K562 (cell line): ENCODE measurements around the gene UBA3. TPM values are rescaled to one million over a fixed set of nuclear protein-coding genes. Genes with fewer than 3 reads are reported as not detected.

Experiments
- BCOR ChIP-seq: fragments of 450-650 bp; IDR thresholded peaks from 2 replicates; pipeline ENCODE4 v1.6.1; 2016
- CBFA2T3 ChIP-seq: fragments of 450-650 bp; IDR thresholded peaks from 2 replicates; pipeline ENCODE4 v1.6.1; 2017
- CREB1 ChIP-seq, 2 experiments: sonication (generic) in 1 of 2; formaldehyde crosslinking in 1 of 2; IDR thresholded peaks; 2 replicates each; pipeline versions ENCODE4 v1.6.1 to v1.8.0; 2012 to 2022; ENCODE audit warnings: inconsistent platforms in 1 of 2, mild to moderate bottlenecking in 1 of 2, missing genetic modification reagents in 1 of 2, moderate library complexity in 1 of 2
- FOXJ3 ChIP-seq: sonication (generic); formaldehyde crosslinking; IDR thresholded peaks from 2 replicates; pipeline ENCODE4 v1.4.0; 2020; ENCODE audit warnings: mild to moderate bottlenecking, missing genetic modification reagents
- MAFK ChIP-seq: IDR thresholded peaks from 2 replicates; pipeline ENCODE4 v1.6.1; 2011; ENCODE audit warnings: low read length, improper control_type of control experiment
- MBD1 ChIP-seq: fragments of 250-450 bp; sonication (Bioruptor Pico); IDR thresholded peaks from 2 replicates; pipeline ENCODE4 v1.8.0; 2022; ENCODE audit warnings: inconsistent platforms
- MXD1 ChIP-seq: fragments of 250-450 bp; sonication (Bioruptor Pico); IDR thresholded peaks from 2 replicates; pipeline ENCODE4 v1.8.0; 2021; ENCODE audit warnings: borderline replicate concordance, mild to moderate bottlenecking, moderate library complexity; ENCODE audit not compliant: poor library complexity, severe bottlenecking
- MYC ChIP-seq, 2 experiments: fragments of 250-450 bp in 1 of 2; sonication (Bioruptor Pico) in 1 of 2; IDR thresholded peaks; 2 replicates each; pipeline versions ENCODE4 v1.5.1 to v1.6.1; 2012 to 2021; ENCODE audit warnings: low read depth in 2 of 2, borderline replicate concordance in 1 of 2, improper control_type of control experiment in 1 of 2, low read length in 1 of 2, mild to moderate bottlenecking in 1 of 2, moderate library complexity in 1 of 2
- PBX2 ChIP-seq, 2 experiments: IDR thresholded peaks in 1 of 2; conservative IDR thresholded peaks in 1 of 2; 2 replicates each; pipeline ENCODE4 v1.6.1; 2016; ENCODE audit warnings: low read depth in 2 of 2, mild to moderate bottlenecking in 1 of 2, missing compliant biosample characterization in 1 of 2, missing genetic modification characterization in 1 of 2, moderate library complexity in 1 of 2
- PTTG1 ChIP-seq: fragments of 450-650 bp; IDR thresholded peaks from 2 replicates; pipeline ENCODE4 v1.6.1; 2016; ENCODE audit warnings: low read depth, mild to moderate bottlenecking, missing genetic modification characterization, missing compliant biosample characterization
- PYGO2 ChIP-seq: fragments of 450-650 bp; IDR thresholded peaks from 2 replicates; pipeline ENCODE4 v1.6.1; 2016; ENCODE audit warnings: mild to moderate bottlenecking, missing genetic modification characterization, moderate library complexity, missing compliant biosample characterization
- SMARCE1 ChIP-seq: fragments of 450-650 bp; IDR thresholded peaks from 2 replicates; pipeline ENCODE4 v1.7.1; 2016; ENCODE audit warnings: mild to moderate bottlenecking
- THAP7 ChIP-seq: fragments of 250-450 bp; sonication (Bioruptor Pico); IDR thresholded peaks from 2 replicates; pipeline ENCODE4 v1.5.0; 2021
- TRIM28 ChIP-seq: fragments of 450-650 bp; IDR thresholded peaks from 2 replicates; pipeline ENCODE4 v1.6.1; 2017
- ZBTB49 ChIP-seq: sonication (generic); formaldehyde crosslinking; IDR thresholded peaks from 2 replicates; pipeline ENCODE4 v1.8.0; 2022; ENCODE audit warnings: missing genetic modification reagents, mild to moderate bottlenecking, borderline replicate concordance
- ZNF165 ChIP-seq: fragments of 250-450 bp; sonication (Bioruptor Pico); IDR thresholded peaks from 2 replicates; pipeline ENCODE4 v1.4.0; 2020; ENCODE audit warnings: borderline replicate concordance
- ZNF217 ChIP-seq: sonication (generic); formaldehyde crosslinking; IDR thresholded peaks from 2 replicates; pipeline ENCODE4 v1.8.0; 2022; ENCODE audit warnings: mild to moderate bottlenecking, missing genetic modification reagents
- ZNF57 ChIP-seq: fragments of 450-650 bp; formaldehyde crosslinking; IDR thresholded peaks from 2 replicates; pipeline ENCODE4 v1.4.0; 2020; ENCODE audit warnings: mild to moderate bottlenecking, moderate library complexity
- ZNF79 ChIP-seq: fragments of 250-450 bp; sonication (Bioruptor Pico); IDR thresholded peaks from 2 replicates; pipeline ENCODE4 v1.4.0; 2020; ENCODE audit warnings: low read depth, mild to moderate bottlenecking, moderate library complexity
- polyA plus RNA-seq, 8 experiments: library from polyadenylated mRNA; depleted of rRNA in 4 of 8; stranded (reverse) in 5 of 8; unstranded in 3 of 8; fragments of >200 nt; fragmentation: Nextera tagmentation in 2 of 8; fragmentation: Illumina TruSeq in 1 of 8; extraction: Ambion mirVana in 2 of 8; extraction: Trizol in 1 of 8; gene quantifications; 2 replicates each; pipeline versions ENCODE4 v1.2.1 to v1.2.3, GENCODE V29; 2011 to 2014; ENCODE audit warnings: inconsistent platforms in 1 of 8, missing spikeins in 1 of 8
- total RNA-seq, 7 experiments: library from RNA; depleted of rRNA in 6 of 7; stranded (reverse); fragments of >200 nt in 6 of 7; fragmentation: Illumina TruSeq in 2 of 7; extraction: Trizol in 2 of 7; gene quantifications; 2 replicates each; pipeline versions ENCODE4 v1.2.1 to v1.2.3, GENCODE V29; 2011 to 2021; ENCODE audit warnings: low replicate concordance in 1 of 7

The UBA3 gene
- total and polyA plus RNA-seq, 9 of the 15 experiments (the other 6 are each of a cell fraction or from before 2014, with no cell fraction given) = 23.2 to 80.0 (median 38.6) TPM

GRCh38 chr3:69081583-69082262, 1.6 kb upstream of the UBA3 start (continued):
- TF ChIP-seq MXD1 (CRISPR knock-in tag) = no peak
- no peak for TF ChIP-seq MBD1 (CRISPR knock-in tag)
- no peak for TF ChIP-seq PBX2 (CRISPR knock-in tag; IDR thresholded peaks at IDR 0.05; ENCODE audit: low read depth)
- peak; percentile 42; the same call in 1 of the 2 replicates for TF ChIP-seq PBX2 (tag; conservative IDR thresholded peaks at IDR 0.05; ENCODE audit: low read depth)
- TF ChIP-seq FOXJ3 (CRISPR knock-in tag) = no peak
- peak; percentile 76 for TF ChIP-seq CBFA2T3
- TF ChIP-seq ZNF79 = no peak
- no peak for TF ChIP-seq ZNF57 (CRISPR knock-in tag)
- TF ChIP-seq CREB1 (IDR thresholded peaks at IDR 0.05) = no peak
- no peak for TF ChIP-seq CREB1 (CRISPR knock-in tag; IDR thresholded peaks at IDR 0.05)
- TF ChIP-seq THAP7 (CRISPR knock-in tag) = no peak
- no peak for TF ChIP-seq PYGO2 (tag)
- TF ChIP-seq SMARCE1 = peak; percentile 55; the same call in 1 of the 2 replicates
- no peak for TF ChIP-seq ZBTB49 (CRISPR knock-in tag)
- no peak for TF ChIP-seq ZNF165 (CRISPR knock-in tag)
- TF ChIP-seq PTTG1 = no peak
- no peak for TF ChIP-seq MYC (IDR thresholded peaks at IDR 0.05; ENCODE audit: low read depth, low read length)
- no peak for TF ChIP-seq MYC (CRISPR knock-in tag; IDR thresholded peaks at IDR 0.05; ENCODE audit: borderline replicate concordance, low read depth)
- no peak for TF ChIP-seq MAFK
- peak; percentile 96 for TF ChIP-seq BCOR
- TF ChIP-seq TRIM28 = no peak
- no peak for TF ChIP-seq ZNF217 (CRISPR knock-in tag)
